DOHH2 (cell line): ENCODE measurements around the gene VIL1.

Experiments
- H3F3A ChIP-seq: fragments of 200-600 bp; sonication (generic), shearing (Covaris generic); 2 replicates; pipeline ENCODE4 v1.6.0; 2016; ENCODE audit warnings: antibody characterized with exemption, mild to moderate bottlenecking; ENCODE audit not compliant: control insufficient read depth, insufficient read depth
- H3K27ac ChIP-seq: fragments of 200-600 bp; sonication (generic); 2 replicates; pipeline ENCODE4 v1.5.1; 2014; ENCODE audit warnings: low read depth, mild to moderate bottlenecking, low read length, moderate library complexity
- H3K27me3 ChIP-seq: fragments of 200-600 bp; sonication (generic); 2 replicates; pipeline ENCODE4 v1.6.1; 2014; ENCODE audit warnings: mild to moderate bottlenecking, low read length, mixed read lengths; ENCODE audit not compliant: control insufficient read depth
- H3K36me3 ChIP-seq: fragments of 200-600 bp; sonication (generic); 2 replicates; pipeline ENCODE4 v1.6.1; 2014; ENCODE audit warnings: mild to moderate bottlenecking, low read length, moderate library complexity, mixed read lengths; ENCODE audit not compliant: control insufficient read depth
- H3K4me1 ChIP-seq: fragments of 200-600 bp; sonication (generic); 2 replicates; pipeline ENCODE4 v1.6.1; 2014; ENCODE audit warnings: mild to moderate bottlenecking, low read length, mixed read lengths; ENCODE audit not compliant: control insufficient read depth
- H3K4me2 ChIP-seq: fragments of 200-600 bp; sonication (generic); 2 replicates; pipeline ENCODE4 v1.6.0; 2014; ENCODE audit warnings: mild to moderate bottlenecking, low read length, moderate library complexity
- H3K4me3 ChIP-seq: fragments of 200-600 bp; sonication (generic); 2 replicates; pipeline ENCODE4 v1.5.1; 2014; ENCODE audit warnings: mild to moderate bottlenecking, low read length, mixed read lengths
- H3K79me2 ChIP-seq: fragments of 200-600 bp; sonication (generic); 2 replicates; pipeline ENCODE4 v1.6.1; 2014; ENCODE audit warnings: mild to moderate bottlenecking, low read length, mixed read lengths; ENCODE audit not compliant: control insufficient read depth
- H3K9me2 ChIP-seq: fragments of 200-600 bp; sonication (generic); replicated peaks from 2 replicates; pipeline ENCODE4 v1.6.1; 2014; ENCODE audit warnings: mild to moderate bottlenecking, low read length, mixed read lengths; ENCODE audit not compliant: control insufficient read depth
- H3K9me3 ChIP-seq: fragments of 200-600 bp; sonication (generic); 2 replicates; pipeline ENCODE4 v1.6.1; 2014; ENCODE audit warnings: antibody characterized with exemption, low read length, mixed read lengths; ENCODE audit not compliant: control insufficient read depth, insufficient read depth
- H4K20me1 ChIP-seq: fragments of 200-600 bp; sonication (generic); 2 replicates; pipeline ENCODE4 v1.6.0; 2014; ENCODE audit warnings: low read depth, mild to moderate bottlenecking, antibody characterized with exemption, low read length, moderate library complexity; ENCODE audit not compliant: control insufficient read depth, insufficient read depth
- CTCF ChIP-seq: fragments of 200-600 bp; sonication (generic); IDR thresholded peaks from one replicate; pipeline ENCODE4 v1.5.1; 2014; ENCODE audit warnings: antibody characterized with exemption, mild to moderate bottlenecking, low read depth, low read length; ENCODE audit not compliant: poor library complexity, severe bottlenecking
- EZH2phosphoT487 ChIP-seq: fragments of 200-600 bp; sonication (generic); IDR thresholded peaks from 2 replicates; pipeline ENCODE4 v1.6.1; 2017; ENCODE audit warnings: borderline replicate concordance, mild to moderate bottlenecking, antibody characterized with exemption, low read length, moderate library complexity, mixed read lengths

VIL1 gene

GRCh38 chr2:218431878-218432277, 13.0 kb downstream of the VIL1 start:
- H4K20me1 ChIP-seq = no peaks in the 10 kb centered on the region

GRCh38 chr2:218432676-218433365, 13.9 kb downstream of the VIL1 start:
- no peak for TF ChIP-seq CTCF
- no peak for TF ChIP-seq EZH2phosphoT487
- H3K27ac ChIP-seq = no peak overlapping the region
- H3K4me2 ChIP-seq = no peak overlapping the region
- H3K4me3 ChIP-seq = no peak overlapping the region
- no peaks in the 10 kb centered on the region for H3K36me3 ChIP-seq
- H4K20me1 ChIP-seq = no peaks in the 10 kb centered on the region
- no peaks in the 10 kb centered on the region; the same call in 1 of the 2 replicates for H3K4me1 ChIP-seq
- H3K27me3 ChIP-seq = peaks cover 14% of the 10 kb centered on the region; the same call in 1 of the 2 replicates
- no peaks in the 10 kb centered on the region for H3F3A ChIP-seq
- H3K79me2 ChIP-seq = no peaks in the 10 kb centered on the region
- H3K9me3 ChIP-seq = no peaks in the 10 kb centered on the region
- H3K9me2 ChIP-seq = no peaks in the 10 kb centered on the region

More at GRCh38 chr2:218431878-218432277, 13.0 kb downstream of the VIL1 start:
- Histone ChIP-seq H3K27ac (no peak overlapping the region), H3F3A (no peaks in the 10 kb centered on the region), H3K4me3 (no peak overlapping the region), H3K9me3 (no peaks in the 10 kb centered on the region), H3K9me2 (no peaks in the 10 kb centered on the region), H3K79me2 (no peaks in the 10 kb centered on the region), H3K4me2 (no peak overlapping the region), H3K36me3 (no peaks in the 10 kb centered on the region), H3K4me1 (no peaks in the 10 kb centered on the region), H3K27me3 (peaks cover 14% of the 10 kb centered on the region; the same call in 1 of the 2 replicates)
- no peak for TF ChIP-seq EZH2phosphoT487
- TF ChIP-seq CTCF = no peak

GRCh38 chr2:218434456-218434855, 15.5 kb downstream of the VIL1 start:
- no peak overlapping the region for H3K4me2 ChIP-seq
- H3K9me2 ChIP-seq = no peaks in the 10 kb centered on the region
- H3K79me2 ChIP-seq = no peaks in the 10 kb centered on the region
- H3K4me3 ChIP-seq = no peak overlapping the region
- H3K4me1 ChIP-seq = peaks cover 16% of the 10 kb centered on the region
- no peak for TF ChIP-seq EZH2phosphoT487
- TF ChIP-seq CTCF = no peak
- no peaks in the 10 kb centered on the region for H4K20me1 ChIP-seq
- H3K9me3 ChIP-seq = no peaks in the 10 kb centered on the region
- H3K27me3 ChIP-seq = peaks cover 14% of the 10 kb centered on the region; the same call in 1 of the 2 replicates
- H3K36me3 ChIP-seq = no peaks in the 10 kb centered on the region
- no peak overlapping the region for H3K27ac ChIP-seq
- no peaks in the 10 kb centered on the region for H3F3A ChIP-seq
